GM21619 (cell line): ENCODE results near the gene PTGR3.
A peak's percentile ranks its signal among the peaks of the same experiment; 100 is the strongest.
"Not testable (repeated sequence)": the region's sequence is repeated elsewhere in the genome, so short reads cannot be mapped to it uniquely, and the experiment has no call there.

Experiments used
- ATAC-seq: cut with Tn5 transposase; IDR thresholded peaks from one replicate; pipeline ENCODE4 v1.9.1; 2021; ENCODE audit not compliant: unreplicated experiment

Gene PTGR3

DNA sequence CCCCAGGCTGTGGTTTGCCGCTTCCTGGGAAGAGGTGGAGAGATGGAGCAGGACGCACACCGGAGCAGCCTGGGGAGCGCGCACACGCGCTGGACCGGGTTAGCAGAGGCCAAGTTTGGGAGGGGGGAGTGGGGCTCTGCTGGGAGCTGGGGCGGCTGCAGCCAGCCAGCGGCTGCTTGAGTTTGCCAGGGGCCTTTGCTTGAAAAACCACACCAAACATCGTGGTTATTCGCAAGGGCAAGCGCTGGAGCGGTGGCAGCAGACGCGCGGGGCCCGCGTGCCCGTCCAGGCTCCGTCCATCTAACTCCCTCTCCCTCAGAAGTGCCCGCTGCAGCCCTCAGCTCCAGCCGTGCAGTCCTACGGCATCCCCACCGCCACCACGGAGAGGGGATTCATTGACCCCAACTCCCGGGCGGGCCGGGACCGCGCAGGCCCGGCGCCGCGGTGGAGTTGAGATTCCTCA, 4.6 kb downstream of the PTGR3 start:
- no peak for ATAC-seq

DNA sequence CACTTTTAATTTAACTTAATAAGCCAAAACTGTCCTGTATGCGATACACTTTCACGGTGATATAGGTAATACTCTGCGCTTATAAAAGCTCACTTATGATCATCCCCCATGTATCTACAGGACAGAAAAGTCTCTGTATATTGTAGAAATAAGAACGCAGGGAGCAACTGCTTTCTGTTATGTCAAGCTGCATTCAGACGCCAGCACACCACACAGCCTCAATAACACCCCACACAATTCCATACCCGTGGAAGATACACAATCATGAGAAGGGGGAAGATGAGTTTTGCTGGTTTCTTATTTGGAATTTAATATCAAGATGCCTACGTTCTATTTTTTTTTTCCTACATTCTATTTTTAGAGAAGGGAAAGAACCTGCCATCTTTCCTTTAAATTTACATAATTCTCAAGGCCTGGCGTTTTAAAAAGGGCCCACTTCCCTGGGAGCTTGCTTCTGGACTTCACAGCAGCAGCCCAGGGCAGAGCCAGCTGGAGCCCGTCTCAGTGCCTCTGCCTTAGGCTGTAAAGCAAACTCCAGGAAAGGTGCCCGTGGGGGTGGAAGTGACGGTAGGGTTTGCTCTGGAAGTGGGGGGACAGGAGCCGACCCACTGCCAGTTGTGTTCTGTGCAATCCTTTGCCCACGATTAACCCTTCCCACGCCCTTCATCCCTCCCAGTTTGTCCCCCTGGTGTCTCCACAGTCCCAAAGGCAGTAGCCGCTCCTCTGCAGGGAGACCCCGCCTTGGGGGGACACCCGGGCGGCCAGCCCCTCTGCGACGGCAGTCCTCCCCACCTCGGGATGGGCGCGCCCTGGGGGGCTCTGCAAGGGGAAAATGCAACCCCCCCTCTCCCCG, 5.3 kb downstream of the PTGR3 start:
- ATAC-seq, result no peak

- ATAC-seq, result no peak
Observed at GRCh38 chr18:75202696-75203365, 6.1 kb downstream of the PTGR3 start.

GRCh38 chr18:75201282-75202270, 7.4 kb downstream of the PTGR3 start:
- ATAC-seq, result no peak

- ATAC-seq, result no peak
Observed at GRCh38 chr18:75200605-75201280, 8.2 kb downstream of the PTGR3 start.

- ATAC-seq, result no peak
Observed at GRCh38 chr18:75200071-75200470, 8.9 kb downstream of the PTGR3 start.

DNA sequence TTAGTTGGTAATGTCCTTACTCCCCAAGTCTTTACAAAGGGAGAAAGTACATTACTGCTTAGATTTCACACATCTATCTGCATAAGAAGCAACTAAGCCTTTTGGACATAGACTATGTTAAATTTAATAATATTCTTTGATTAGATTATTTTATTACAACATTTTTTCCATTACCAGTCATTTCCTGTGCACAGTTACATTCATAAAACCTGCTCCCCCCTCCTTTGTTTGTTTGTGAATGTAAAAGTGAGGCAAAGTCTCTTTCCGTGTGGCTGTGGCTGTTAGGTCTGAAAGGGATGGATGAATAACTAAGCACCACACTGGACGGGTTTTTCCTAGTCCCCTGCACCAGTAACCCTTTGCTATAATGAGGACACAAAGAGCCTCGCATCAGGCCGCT, 9.6 kb downstream of the PTGR3 start:
- ATAC-seq, result no peak

GRCh38 chr18:75198036-75198435, 10.9 kb downstream of the PTGR3 start:
- ATAC-seq, result no peak

GRCh38 chr18:75192899-75193298, 16.0 kb downstream of the PTGR3 start:
- no peak for ATAC-seq

DNA sequence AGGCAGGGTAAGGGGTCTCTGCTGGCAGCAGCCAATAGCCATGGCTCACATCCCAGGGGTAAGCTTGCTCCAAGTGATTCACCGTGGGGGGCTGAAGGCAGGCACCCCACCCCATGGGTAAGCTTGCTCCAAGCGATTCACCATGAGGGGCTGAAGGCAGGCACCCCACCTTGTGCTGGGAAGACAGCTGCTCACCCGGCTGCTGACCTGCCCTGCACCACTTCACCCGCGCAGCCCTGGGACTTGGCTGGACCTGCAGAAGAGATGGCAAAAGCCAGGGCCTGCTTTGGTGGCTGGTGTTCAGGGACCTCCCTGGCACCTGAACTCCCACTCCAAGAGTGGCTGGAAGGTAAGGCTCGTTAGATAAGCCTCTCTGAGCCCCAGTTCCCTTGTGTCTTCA, 19.2 kb downstream of the PTGR3 start:
- ATAC-seq, result no peak

- ATAC-seq, result not testable (repeated sequence)
Observed at GRCh38 chr18:75187702-75188101, 21.2 kb downstream of the PTGR3 start.

GRCh38 chr18:75185460-75185859, 23.5 kb downstream of the PTGR3 start:
- no peak for ATAC-seq

- no peak for ATAC-seq
Observed at GRCh38 chr18:75183973-75184493, 24.9 kb downstream of the PTGR3 start.

DNA sequence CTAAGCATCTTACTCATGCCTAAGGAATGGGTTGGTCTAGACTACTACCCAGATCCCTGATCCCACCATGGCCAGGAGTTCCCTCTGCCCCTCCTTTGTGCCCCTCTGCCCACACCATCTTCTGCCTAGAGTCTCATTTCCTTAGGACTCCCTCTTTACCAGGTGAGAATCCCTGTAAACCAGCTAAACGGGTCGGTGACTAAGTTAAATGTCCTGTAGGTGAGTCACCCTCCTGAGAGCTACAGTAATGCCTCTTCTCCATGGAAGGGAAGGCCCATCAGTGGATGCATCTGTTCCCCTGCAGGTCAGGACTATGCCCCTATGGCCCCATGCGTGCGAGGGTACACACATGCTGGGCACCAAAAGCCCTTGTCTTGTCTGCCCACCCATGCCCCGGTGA, 25.4 kb downstream of the PTGR3 start:
- ATAC-seq, result no peak

GRCh38 chr18:75179819-75180600, 28.9 kb downstream of the PTGR3 start:
- ATAC-seq, result peak; percentile 61

- no peak for ATAC-seq
Observed at GRCh38 chr18:75178376-75178775, 30.6 kb downstream of the PTGR3 start.

GRCh38 chr18:75176849-75177248, 32.1 kb downstream of the PTGR3 start:
- no peak for ATAC-seq

GRCh38 chr18:75173738-75174137, 35.2 kb downstream of the PTGR3 start:
- ATAC-seq, result no peak

DNA sequence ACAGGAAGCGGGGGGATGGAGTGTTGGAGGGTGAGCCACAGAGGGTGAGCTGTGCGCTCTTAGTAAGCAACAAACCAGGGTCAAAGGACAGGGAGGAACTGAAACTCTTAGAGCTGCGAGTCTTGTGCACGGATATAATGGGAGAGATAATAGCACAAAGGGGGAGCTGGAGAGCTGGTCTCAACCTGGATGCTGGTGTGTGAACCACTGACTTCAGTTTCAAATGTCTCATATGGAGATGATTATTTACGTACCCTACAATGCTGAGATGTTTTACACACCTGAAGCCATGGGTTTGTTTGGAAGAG, 35.9 kb downstream of the PTGR3 start:
- peak; percentile 98 for ATAC-seq
